Right lobe of liver (tissue), 4 donors: ENCODE measurements around the gene HMG20B.

ENCODE experiments used
- POLR2A ChIP-seq: fragments of 450-650 bp; IDR thresholded peaks from one replicate; pipeline ENCODE4 v1.6.1; 2017; ENCODE audit warnings: antibody characterized with exemption, mild to moderate bottlenecking
- TF ChIP-seq, protein P1 (sequence below), 4 donors: fragments of 200-600 bp in 3 of 4; fragments of 450-650 bp in 1 of 4; IDR thresholded peaks; one replicate each; pipeline versions ENCODE4 v1.5.1 to v1.8.0; 2016 to 2022; ENCODE audit warnings: antibody characterized with exemption in 4 of 4, mild to moderate bottlenecking in 2 of 4
- donor health status: DM: no; HTN: no; CAD: no.
- donor health status: DM: no; HTN: no; CAD: no.
- donor health status: DM: no; HTN: yes; CAD: no.

- TF ChIP-seq, protein P1, sequence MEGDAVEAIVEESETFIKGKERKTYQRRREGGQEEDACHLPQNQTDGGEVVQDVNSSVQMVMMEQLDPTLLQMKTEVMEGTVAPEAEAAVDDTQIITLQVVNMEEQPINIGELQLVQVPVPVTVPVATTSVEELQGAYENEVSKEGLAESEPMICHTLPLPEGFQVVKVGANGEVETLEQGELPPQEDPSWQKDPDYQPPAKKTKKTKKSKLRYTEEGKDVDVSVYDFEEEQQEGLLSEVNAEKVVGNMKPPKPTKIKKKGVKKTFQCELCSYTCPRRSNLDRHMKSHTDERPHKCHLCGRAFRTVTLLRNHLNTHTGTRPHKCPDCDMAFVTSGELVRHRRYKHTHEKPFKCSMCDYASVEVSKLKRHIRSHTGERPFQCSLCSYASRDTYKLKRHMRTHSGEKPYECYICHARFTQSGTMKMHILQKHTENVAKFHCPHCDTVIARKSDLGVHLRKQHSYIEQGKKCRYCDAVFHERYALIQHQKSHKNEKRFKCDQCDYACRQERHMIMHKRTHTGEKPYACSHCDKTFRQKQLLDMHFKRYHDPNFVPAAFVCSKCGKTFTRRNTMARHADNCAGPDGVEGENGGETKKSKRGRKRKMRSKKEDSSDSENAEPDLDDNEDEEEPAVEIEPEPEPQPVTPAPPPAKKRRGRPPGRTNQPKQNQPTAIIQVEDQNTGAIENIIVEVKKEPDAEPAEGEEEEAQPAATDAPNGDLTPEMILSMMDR (IDR thresholded peaks at IDR 0.05): no peak
- TF ChIP-seq POLR2A: no peak
Measured at GRCh38 chr19:3524904-3525451, 47.8 kb upstream of the HMG20B start.
